HG02943 (cell line): ENCODE measurements around the gene FXN.

ENCODE experiments used
- ATAC-seq: cut with Tn5 transposase; IDR thresholded peaks from one replicate; pipeline ENCODE4 v1.9.1; 2021; ENCODE audit warnings: mild to moderate bottlenecking, low read depth, moderate library complexity; ENCODE audit not compliant: unreplicated experiment

FXN gene

DNA sequence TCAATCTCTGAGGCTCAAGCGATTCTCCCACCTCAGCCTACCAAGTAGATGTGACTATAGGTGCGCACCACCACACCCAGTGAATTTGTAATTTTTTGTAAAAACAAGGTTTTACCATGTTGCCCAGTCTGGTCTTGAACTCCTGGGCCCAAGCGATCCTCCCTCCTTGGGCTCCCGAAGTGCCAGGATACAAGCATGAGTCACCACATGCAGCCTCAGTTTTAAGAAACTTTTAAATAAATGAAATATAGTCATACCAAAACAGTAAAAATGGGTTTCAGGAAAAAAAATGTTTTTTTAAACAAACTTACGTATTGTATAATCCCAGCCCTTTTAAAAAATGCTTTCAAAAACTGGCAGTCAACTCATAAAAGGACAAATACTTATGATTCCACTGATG is 26.6 kb downstream of the FXN start:
- ATAC-seq, result no peak

DNA sequence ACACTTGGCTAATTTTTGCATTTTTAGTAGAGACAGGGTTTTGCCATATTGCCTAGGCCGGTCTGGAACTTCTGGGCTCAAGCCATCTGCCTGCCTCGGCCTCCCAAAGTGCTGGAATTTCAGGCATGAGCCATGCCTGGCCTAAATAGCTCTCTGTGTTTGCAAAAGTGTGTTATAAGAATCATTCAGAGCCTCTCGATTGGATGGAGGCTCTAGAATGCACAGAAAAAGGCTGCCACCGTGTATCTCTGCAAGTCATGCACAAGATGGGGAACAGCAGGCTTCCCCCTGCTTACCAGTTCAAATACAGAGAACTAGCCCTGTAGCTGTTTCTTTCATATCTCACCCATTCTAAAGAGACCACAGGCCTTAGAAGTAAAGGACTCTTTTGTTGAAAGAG is 28.3 kb downstream of the FXN start:
- no peak for ATAC-seq

DNA sequence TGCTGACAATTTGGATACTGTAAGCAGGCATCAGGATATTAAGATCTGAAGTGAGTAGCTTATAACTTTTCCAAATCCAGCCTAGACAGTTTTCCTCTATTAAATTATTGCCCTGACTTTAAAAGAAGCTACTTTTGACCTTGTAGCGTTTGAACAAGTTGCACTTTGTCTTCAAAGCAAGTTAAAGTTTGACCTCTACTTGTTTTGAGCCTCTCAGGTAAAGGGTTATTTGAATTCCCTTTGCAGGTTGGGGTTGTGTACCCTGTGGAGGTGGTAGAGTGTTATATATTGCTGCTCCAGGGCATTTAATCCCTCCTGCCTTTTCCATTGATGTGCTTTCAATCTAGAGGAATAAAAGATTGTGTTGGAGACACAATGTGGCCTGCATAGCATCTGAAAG is 30.1 kb downstream of the FXN start:
- ATAC-seq, result no peak

GRCh38 chr9:69066955-69067354 is 31.4 kb downstream of the FXN start:
- ATAC-seq, result no peak

DNA sequence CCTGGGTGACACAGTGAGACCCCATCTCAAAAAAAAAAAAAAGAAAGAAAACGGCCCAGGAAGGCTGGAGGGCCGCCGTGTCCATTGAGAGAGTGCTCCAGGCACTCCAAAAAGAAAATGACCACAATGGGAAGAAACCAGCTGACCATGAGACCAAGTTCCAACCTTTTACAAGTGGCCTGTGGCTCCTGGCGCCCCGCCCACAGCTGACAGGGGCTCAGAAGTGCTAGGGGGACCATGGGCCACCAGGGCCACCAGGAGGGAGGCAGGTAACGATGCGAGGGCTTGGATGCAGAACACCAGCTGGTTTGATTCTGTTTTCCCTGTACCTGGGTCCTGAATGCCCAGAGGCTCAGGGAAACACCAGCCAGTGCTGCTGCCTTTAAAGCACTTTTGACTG is 34.6 kb downstream of the FXN start:
- ATAC-seq, result no peak

- no peak for ATAC-seq
Measured at GRCh38 chr9:69071059-69071458, 35.5 kb downstream of the FXN start.

DNA sequence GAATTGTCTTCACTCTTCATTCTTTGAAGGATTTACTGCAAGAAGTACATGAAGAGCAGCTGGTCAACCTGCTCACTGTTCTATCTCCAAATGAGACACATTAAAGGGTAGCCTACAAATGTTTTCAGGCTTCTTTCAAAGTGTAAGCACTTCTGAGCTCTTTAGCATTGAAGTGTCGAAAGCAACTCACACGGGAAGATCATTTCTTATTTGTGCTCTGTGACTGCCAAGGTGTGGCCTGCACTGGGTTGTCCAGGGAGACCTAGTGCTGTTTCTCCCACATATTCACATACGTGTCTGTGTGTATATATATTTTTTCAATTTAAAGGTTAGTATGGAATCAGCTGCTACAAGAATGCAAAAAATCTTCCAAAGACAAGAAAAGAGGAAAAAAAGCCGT is 37.6 kb downstream of the FXN start:
- ATAC-seq, result no peak

DNA sequence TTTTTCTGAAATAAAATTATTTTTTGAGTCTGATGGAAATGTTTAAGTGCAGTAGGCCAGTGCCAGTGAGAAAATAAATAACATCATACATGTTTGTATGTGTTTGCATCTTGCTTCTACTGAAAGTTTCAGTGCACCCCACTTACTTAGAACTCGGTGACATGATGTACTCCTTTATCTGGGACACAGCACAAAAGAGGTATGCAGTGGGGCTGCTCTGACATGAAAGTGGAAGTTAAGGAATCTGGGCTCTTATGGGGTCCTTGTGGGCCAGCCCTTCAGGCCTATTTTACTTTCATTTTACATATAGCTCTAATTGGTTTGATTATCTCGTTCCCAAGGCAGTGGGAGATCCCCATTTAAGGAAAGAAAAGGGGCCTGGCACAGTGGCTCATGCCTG is 39.2 kb downstream of the FXN start:
- no peak for ATAC-seq

DNA sequence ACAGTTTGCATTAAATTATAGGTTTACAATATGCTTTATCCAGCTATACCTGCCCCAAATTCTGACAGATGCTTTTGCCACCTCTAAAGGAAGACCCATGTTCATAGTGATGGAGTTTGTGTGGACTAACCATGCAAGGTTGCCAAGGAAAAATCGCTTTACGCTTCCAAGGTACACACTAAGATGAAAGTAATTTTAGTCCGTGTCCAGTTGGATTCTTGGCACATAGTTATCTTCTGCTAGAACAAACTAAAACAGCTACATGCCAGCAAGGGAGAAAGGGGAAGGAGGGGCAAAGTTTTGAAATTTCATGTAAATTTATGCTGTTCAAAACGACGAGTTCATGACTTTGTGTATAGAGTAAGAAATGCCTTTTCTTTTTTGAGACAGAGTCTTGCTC is 41.0 kb downstream of the FXN start:
- no peak for ATAC-seq

DNA sequence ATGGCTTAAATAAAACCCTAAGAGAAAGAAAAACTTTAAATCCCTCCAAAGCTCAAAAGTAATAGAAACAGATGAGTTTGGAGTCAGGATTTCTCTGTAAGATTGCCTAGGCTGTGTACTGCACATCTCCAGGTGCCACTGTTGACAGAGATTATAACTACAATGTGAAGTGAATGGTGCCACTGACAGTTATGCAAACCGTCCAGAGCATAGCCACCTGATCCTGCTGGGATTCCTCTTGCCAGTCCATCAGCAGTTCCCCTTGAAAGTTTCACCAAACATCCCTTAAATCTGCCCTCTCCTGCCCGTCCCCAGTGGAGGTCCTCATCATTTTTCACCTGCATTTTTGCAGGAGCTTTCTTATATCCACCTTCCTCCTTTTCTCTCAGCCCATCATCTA is 42.5 kb downstream of the FXN start:
- ATAC-seq, result no peak

GRCh38 chr9:69078581-69078980 is 43.0 kb downstream of the FXN start:
- ATAC-seq, result no peak

DNA sequence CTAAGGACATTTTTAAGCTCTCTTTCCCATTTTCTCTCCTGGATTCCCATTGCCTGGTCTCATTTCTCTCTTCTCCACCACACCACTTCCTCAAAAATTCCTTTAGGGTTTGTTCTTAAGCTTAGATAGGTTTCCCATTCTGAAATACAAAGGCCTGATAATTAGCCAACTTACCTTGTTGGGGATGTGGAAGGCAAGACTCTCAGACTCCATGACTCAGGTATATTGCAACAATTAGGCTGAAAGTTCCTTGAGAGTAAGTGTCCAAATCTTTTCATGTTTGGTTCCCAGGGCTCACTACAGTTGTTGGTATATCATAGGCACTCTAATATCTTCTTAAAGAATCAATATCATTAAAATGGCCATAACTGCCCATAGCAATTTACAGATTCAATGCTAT is 43.6 kb downstream of the FXN start:
- ATAC-seq, result no peak

- no peak for ATAC-seq
Measured at GRCh38 chr9:69081261-69081660, 45.7 kb downstream of the FXN start.

DNA sequence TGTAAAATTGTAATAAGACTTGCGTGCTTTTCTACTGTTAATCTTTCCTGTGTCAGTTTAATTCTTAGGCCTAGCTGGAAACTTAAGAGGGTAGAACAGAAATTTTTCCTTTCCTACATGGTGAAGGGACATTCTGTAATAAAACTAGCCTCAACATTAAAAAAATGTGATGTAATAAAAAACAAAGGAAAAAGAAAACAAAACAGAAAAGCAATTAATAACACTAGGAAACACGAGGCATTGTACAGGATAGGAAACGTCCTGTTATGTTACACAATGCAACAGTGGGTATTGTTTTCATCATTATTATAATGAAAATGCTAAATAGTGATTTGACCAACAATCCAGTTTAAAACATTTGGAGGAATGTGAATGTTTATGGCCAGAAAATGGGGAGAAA is 47.8 kb downstream of the FXN start:
- no peak for ATAC-seq

DNA sequence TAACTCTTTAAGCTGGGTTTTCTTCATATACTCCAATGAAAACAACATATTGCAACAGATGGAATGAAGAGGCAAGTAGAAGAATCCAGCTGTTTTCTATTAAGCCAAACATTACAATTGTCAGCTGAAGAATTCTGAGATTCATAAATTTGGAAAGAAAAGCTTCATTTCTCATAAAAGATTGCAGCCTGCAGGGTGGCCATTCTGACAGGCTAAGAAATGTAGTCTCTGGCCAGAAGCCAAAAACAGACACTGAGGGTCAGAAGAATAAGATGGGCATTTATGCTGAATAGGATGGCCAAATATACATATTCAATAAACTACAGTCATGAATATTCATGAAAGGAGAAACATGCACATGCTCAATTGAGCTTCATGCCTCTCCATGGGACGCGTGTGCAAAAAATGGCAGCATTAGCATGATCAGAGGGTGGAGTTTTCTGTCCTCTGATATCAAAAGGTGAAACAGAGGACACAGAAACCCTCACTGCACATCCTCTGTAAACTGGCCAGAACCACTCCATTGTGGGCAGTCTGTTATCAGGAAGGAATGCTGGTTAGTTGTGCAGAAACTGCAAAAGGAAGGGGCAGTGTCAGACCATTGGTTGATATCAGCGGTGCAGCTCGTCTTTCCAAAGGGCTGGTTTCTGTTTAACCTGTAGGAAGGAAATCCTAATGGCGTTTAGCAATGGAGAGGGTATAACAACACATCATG is 50.2 kb downstream of the FXN start:
- no peak for ATAC-seq

DNA sequence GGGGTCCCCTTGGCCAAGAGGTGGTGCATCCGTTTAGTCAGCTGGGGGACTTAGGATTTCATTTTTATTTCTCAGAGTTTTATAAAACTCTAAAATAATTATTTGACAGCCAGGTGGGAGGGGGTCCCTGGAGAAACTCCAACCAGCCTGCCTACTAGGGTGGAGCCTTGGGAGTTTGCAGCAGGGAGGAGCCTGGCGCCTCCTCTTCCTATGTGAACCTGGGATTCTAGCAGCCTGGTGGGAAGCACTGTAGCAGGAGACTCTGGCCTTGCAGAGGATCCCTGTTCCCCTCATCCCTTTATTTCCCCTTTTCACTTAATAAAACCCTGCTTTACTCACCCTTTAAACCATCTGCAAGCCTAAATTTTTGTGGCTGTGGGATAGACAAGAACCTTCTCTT is 50.8 kb downstream of the FXN start:
- no peak for ATAC-seq

DNA sequence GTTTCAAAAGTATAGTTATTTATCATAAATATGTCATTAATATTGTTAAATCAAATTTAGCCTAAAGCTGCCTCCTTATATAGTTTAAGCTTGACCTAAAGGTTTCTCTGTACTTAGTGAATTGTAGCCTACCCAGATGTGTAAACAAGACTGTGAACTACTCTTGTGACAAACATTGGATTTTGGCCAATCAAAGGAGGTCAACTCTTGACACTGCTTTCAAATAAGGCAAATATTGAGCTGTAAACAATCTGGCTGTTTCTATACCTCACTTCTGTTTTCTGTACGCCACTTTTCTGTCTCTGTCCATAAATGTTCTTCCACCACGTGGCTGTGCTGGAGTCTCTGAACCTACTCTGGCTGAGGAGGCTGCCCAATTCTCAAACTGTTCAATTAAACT is 51.2 kb downstream of the FXN start:
- ATAC-seq, result no peak

DNA sequence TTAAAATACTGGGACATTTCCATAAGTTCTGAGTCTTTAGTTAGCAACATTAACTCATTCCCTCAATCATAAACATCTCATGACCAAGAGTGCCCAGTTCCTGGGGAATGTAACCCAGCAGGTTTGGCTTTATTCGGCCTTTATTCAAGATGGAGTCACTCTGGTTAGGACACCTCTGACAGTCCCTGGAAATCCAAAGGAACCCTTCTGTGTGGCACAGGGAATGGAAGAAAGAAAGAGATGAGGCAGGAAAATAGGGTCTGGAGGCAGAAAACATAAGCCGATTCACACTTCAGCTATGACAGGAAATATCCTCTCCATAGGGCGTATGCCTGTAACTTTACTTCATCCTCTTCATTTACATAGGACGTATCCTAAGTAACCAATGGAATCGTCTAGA is 53.5 kb downstream of the FXN start:
- ATAC-seq, result no peak

- no peak for ATAC-seq
Measured at GRCh38 chr9:69089491-69089890, 53.9 kb downstream of the FXN start.

DNA sequence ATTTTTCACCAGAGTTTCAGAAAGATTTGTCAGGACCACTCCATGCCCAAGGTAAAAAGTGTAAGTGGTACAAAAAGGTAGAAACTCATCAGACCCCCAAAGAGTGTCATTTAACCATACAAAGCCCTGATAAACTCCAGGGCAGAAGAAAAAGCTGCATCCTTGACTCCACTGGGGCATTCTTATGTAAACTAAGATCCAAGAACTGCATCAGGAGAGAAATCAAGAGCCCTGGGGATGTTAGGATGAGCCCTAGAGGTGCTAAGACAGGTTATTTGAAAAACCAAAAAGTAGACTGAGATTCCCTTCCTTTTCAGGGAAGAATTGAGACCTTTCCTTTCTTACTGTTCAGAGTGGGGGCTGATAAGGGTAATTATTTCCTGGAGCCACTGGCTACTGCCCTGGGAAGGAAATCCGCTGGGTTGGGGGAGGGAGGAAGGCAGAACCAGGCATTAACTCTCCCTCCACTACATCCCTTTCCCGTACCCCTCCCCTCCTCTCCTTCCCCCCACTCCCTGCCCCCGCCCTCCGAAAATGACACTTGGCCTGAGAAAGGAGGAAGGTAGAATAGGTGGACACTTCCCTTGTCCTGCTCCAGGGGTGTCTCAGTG is 54.7 kb downstream of the FXN start:
- ATAC-seq, result no peak

- ATAC-seq, result no peak
Measured at GRCh38 chr9:69090946-69091345, 55.4 kb downstream of the FXN start.

DNA sequence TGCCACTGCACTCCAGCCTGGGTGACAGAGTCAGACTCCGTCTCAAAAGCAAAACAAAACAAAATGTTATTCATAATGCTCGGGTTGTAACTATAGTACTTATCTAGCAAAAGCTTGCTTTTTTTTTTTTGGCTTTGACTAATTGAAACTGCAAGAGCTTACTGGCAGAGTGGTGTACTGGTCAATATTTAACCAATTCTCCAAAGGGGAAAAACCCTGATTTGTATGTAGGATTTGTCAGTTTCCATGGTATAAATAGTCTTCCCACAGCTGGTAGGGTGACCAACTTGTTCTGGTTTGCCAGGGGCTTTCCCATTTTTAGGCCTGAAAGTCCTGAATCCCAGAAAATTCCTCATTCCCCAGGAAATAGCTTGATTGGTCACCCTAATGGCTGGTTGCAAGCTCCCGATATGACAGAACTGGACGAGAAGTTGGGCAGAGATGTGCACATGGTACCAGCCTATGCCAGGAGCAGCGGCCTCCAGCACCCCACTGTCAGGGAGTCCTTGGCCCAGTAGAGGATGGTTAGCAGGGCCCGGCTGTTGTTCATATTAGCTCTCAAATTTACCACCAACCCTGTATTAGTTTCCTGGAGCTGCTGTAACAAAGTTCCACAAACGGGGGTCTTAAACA is 58.0 kb downstream of the FXN start:
- ATAC-seq, result no peak
